Tibial artery (tissue), 4 donors: Measurements from ENCODE around the gene ADCY1.

Experiments
- DNase-seq, 2 donors: peaks; one replicate each; pipeline ENCODE4 v3.0.0-alpha.2; 2019
- H3K27ac ChIP-seq, 2 donors: fragments of 200-600 bp; sonication (generic) in 1 of 2; 1 replicate in 1 of 2; 2 replicates in 1 of 2; pipeline ENCODE4 v1.5.1; 2018 to 2019; ENCODE audit warnings: mild to moderate bottlenecking in 1 of 2
- H3K27me3 ChIP-seq, 2 donors: fragments of 200-600 bp; sonication (generic) in 1 of 2; one replicate each; pipeline versions ENCODE4 v1.5.1 to v1.6.0; 2016 to 2019
- H3K36me3 ChIP-seq, 3 donors: fragments of 200-600 bp; sonication (generic) in 2 of 3; one replicate each; pipeline ENCODE4 v1.5.1; 2016 to 2019; ENCODE audit warnings: mild to moderate bottlenecking in 2 of 3
- H3K4me1 ChIP-seq, 4 donors: fragments of 200-600 bp; sonication (generic) in 2 of 4; 1 replicate in 3 of 4; 2 replicates in 1 of 4; pipeline ENCODE4 v1.5.1; 2016 to 2019
- H3K4me3 ChIP-seq, 2 donors: fragments of 200-600 bp; sonication (generic) in 1 of 2; 1 replicate in 1 of 2; 2 replicates in 1 of 2; pipeline ENCODE4 v1.5.1; 2018 to 2019; ENCODE audit warnings: mild to moderate bottlenecking in 2 of 2
- H3K9me3 ChIP-seq, 3 donors: fragments of 200-600 bp; sonication (generic) in 1 of 3; one replicate each; pipeline ENCODE4 v1.5.1; 2016 to 2019
- intact Hi-C: fragments of 100-400 bp; cut with DNase I; formaldehyde crosslinking; loops from one replicate; pipeline ENCODE4 v1.15.0; 2023; ENCODE audit warnings: low total_unique reads
- TF ChIP-seq, protein P1 (sequence below), 2 experiments: fragments of 200-600 bp in 1 of 2; fragments of 450-650 bp in 1 of 2; IDR thresholded peaks; one replicate each; pipeline ENCODE4 v1.5.1; 2017 to 2019; ENCODE audit warnings: antibody characterized with exemption in 2 of 2, mild to moderate bottlenecking in 1 of 2, moderate library complexity in 1 of 2

Gene ADCY1

DNA sequence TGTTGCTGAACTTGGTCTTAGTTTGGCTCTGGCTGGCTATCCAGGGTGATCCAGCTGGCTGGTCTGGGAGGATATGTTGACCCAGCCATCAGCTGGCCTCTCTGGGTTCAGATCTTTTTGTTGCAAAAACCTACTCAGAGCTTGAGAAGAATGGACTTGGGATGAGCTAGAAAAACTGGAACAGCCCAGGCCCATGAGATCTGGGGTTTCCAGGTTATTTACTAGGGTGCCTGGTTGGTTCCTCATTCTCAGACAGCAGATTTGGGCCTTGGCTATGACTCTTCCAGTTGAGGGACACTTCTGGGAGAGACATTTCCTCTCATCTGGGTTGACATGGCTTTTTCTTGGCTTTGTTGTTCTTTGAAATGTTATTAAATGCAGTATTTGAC lies 116.6 kb downstream of the ADCY1 start:
- no peak overlapping the region for H3K4me3 ChIP-seq
- H3K27me3 ChIP-seq: no peaks in the 10 kb centered on the region
- H3K4me1 ChIP-seq: no peaks in the 10 kb centered on the region
- TF ChIP-seq, protein P1, sequence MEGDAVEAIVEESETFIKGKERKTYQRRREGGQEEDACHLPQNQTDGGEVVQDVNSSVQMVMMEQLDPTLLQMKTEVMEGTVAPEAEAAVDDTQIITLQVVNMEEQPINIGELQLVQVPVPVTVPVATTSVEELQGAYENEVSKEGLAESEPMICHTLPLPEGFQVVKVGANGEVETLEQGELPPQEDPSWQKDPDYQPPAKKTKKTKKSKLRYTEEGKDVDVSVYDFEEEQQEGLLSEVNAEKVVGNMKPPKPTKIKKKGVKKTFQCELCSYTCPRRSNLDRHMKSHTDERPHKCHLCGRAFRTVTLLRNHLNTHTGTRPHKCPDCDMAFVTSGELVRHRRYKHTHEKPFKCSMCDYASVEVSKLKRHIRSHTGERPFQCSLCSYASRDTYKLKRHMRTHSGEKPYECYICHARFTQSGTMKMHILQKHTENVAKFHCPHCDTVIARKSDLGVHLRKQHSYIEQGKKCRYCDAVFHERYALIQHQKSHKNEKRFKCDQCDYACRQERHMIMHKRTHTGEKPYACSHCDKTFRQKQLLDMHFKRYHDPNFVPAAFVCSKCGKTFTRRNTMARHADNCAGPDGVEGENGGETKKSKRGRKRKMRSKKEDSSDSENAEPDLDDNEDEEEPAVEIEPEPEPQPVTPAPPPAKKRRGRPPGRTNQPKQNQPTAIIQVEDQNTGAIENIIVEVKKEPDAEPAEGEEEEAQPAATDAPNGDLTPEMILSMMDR (IDR thresholded peaks at IDR 0.05): no peak
- no peaks in the 10 kb centered on the region for H3K36me3 ChIP-seq
- H3K9me3 ChIP-seq: no peaks in the 10 kb centered on the region
- intact Hi-C loops: no loop called here
- no peak for DNase-seq
- no peak overlapping the region for H3K27ac ChIP-seq

DNA sequence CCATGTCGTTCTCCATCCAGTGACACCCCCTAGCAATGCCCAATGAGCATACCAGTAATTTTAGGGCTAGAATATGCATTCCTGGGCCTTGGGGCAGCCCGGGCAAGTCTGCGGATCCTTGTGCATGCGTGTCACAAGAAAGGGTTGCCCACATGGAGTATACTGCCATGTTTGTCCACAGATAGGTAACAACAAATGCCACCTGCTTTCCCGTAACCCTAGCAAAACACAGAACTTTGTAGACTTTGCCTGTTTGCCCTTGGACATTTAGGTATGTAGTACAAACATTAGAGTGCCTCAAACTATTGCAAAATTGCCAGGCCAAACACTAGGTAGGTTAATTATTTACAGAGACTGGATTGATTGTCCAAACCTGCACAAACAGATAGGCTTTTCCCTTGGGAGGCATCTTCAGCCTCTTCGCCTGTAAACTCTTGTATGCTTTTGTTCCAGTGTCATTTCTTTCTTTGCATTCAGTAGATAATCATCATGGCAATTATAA lies 117.0 kb downstream of the ADCY1 start:
- DNase-seq: no peak
- Histone ChIP-seq H3K36me3 (no peaks in the 10 kb centered on the region), H3K4me1 (no peaks in the 10 kb centered on the region), H3K9me3 (no peaks in the 10 kb centered on the region), H3K4me3 (no peak overlapping the region), H3K27me3 (no peaks in the 10 kb centered on the region), H3K27ac (no peak overlapping the region)
- TF ChIP-seq, protein P1 (IDR thresholded peaks at IDR 0.05): no peak
- intact Hi-C loops: no loop called here

DNA sequence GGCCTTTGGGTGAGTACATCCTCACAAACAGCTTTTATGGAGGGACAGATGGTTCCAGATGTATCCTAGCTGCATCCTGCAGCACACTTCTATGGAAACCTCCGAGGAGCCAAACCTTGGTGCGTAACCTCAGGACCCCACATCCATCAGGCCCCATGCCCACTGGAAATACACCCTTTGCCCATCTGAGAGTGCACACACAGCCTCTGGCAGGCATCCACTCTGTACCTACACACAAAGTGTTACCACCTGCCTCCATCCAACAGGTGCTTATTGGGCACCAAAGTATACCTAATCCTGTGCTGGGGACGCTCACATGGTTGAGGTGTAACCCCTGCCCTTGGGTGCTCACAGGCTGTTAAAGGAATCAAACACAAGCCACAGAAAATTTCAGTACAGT lies 117.9 kb downstream of the ADCY1 start:
- H3K27ac ChIP-seq: no peak overlapping the region
- H3K4me3 ChIP-seq: no peak overlapping the region
- H3K9me3 ChIP-seq: no peaks in the 10 kb centered on the region
- H3K27me3 ChIP-seq: no peaks in the 10 kb centered on the region
- intact Hi-C loops: no loop called here
- no peaks in the 10 kb centered on the region for H3K36me3 ChIP-seq
- TF ChIP-seq, protein P1 (IDR thresholded peaks at IDR 0.05): no peak
- H3K4me1 ChIP-seq: no peaks in the 10 kb centered on the region
- peak in 1 of 2 donors; percentile 16 for DNase-seq

DNA sequence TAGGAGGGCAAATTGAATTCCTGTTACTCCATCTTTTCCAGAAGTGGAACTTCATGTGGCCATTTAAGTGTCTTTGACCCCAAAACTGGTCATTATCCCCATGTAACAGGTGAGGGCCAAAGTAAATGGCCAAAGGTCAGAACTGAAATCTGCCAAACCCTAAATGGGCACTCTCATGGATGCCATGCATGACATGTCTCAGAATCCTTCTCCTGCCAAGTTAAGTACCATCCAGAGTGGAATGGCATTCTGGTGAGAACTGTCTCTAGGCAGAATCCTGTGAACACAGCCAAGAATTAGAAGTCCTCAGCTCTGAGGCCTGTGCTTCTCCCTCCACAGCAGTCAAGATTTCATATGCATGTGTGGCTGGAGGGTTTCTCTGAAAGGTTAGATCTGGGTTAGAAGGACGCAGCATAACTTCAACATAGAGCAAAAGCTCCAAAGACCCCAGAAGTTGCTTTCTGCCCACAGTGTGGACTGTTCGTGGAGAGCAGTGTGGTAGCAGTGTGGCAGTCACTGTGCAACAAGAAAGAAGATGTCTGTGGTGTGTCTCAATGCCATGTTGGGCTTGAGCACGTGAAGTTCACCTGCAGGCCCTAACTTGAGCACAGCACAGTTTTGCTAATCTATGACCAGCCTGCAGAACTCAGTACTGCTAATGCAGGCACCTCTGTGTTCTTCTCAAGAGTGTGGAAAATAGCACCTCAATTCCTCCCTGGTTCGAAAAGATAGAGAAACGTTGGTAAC lies 121.3 kb downstream of the ADCY1 start:
- TF ChIP-seq, protein P1 (IDR thresholded peaks at IDR 0.05): no peak
- H3K27me3 ChIP-seq: no peaks in the 10 kb centered on the region

DNA sequence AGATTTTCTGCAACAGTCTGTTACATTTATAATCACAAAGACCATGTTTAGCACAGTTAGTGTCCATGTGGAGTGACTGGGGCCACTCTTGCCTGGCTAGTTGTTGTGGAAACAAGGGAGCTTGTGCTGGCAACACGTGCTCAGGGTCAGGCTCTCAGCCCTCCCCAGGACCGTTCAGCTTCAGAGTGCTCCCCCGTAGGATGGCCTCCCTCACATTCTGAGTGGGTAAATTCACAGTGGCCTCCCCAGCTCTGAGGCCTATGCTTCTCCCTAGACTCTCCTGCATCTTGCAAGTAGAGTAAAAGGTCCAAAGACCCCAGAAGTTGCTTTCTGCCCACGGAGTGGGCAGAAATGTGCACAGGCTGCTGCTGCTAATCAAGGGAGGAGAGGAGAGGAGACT lies 122.3 kb downstream of the ADCY1 start:
- no peaks in the 10 kb centered on the region for H3K27me3 ChIP-seq
- intact Hi-C loops: no loop called here
- H3K27ac ChIP-seq: no peak overlapping the region
- TF ChIP-seq, protein P1 (IDR thresholded peaks at IDR 0.05): no peak
- DNase-seq: no peak
- H3K4me1 ChIP-seq: no peaks in the 10 kb centered on the region
- no peaks in the 10 kb centered on the region for H3K36me3 ChIP-seq
- H3K4me3 ChIP-seq: no peak overlapping the region
- H3K9me3 ChIP-seq: no peaks in the 10 kb centered on the region

More for the DNA sequence above, 121.3 kb downstream of the ADCY1 start:
- H3K27ac ChIP-seq: no peak overlapping the region
- intact Hi-C loops: no loop called here
- no peak overlapping the region for H3K4me3 ChIP-seq
- H3K9me3 ChIP-seq: no peaks in the 10 kb centered on the region
- no peaks in the 10 kb centered on the region for H3K36me3 ChIP-seq
- DNase-seq: no peak
- no peaks in the 10 kb centered on the region for H3K4me1 ChIP-seq
